Measurements from ENCODE around the gene SNX10. TPM values are rescaled to one million over a fixed set of nuclear protein-coding genes. Genes with fewer than 3 reads are reported as not detected.
A peak's percentile ranks its signal among the peaks of the same experiment; 100 is the strongest.

The SNX10 gene
- total and polyA plus RNA-seq, 2 donors (not counting 1 experiment from before 2014, with no cell fraction given), result under 0.01 to 0.41 TPM

DNA sequence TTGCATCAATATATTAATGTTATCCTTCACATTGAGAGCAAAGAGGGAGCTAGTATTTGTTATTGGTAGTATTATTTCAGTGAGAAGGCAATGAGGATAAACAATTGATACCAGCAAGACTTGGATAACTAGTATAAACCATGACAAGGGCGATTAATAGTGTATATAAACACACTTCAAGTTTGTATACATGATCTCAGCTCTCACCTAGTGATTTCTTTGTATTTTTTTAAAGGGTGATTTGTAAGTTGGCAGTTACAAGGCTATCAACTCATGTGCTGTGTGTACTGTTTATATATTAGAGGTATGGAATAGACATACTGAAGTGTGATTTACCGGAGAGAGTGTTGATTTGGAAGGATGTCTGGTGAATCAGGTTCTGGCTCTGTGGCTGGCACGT, 88.0 kb downstream of the SNX10 start:
- no peaks in the 10 kb centered on the region for H3K79me2 ChIP-seq (ENCODE audit: control insufficient read depth, insufficient read depth, low read length)
- peak in 1 of 2 donors; percentile 14 for DNase-seq (ENCODE audit: low read depth in 2 of 2)
- peaks cover 14% of the 10 kb centered on the region for H3K27me3 ChIP-seq (ENCODE audit: control insufficient read depth, insufficient read depth, low read length)

DNA sequence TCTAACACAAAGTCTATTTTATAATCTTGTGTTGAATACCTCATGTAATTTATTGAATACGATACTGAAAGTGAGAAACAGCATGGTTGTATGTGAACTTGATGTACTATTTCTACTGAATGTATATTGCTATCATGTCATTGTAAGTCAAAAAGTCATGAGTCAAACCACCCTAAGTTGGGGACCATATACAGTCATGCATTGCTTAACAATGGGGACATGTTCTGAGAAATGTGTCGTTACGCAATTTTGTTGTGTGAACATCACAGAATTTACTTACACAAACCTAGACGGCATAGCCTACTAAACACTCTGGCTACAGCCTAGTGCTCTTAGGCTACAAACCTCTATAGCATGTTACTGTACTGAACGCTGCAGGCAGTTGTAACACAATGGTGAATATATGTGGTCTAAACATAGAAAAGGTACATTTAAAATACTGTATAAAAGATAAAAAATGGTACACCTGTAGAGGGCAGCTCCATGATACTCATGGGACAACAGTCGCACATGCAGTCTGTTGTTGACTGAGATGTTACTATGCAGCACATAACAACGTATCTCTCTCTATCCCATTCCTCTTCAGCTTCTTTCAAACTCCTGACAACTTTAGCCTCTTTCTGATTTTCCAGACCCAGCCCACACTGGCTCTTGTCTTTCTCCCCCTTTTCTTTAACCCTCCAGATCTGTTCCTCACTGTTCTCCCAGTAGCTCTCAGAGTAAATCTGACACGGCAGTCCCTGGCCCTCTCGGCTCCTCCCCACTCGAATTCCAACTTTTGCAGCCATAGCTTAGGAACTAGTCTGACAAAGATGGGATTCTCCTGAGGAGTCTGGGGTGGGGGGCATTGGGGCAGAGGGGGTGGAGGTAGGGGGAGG, 90.1 kb downstream of the SNX10 start:
- peaks cover 4% of the 10 kb centered on the region for H3K27me3 ChIP-seq (ENCODE audit: control insufficient read depth, insufficient read depth, low read length)
- no peak overlapping the region for H3K4me3 ChIP-seq (replicated peaks in 1 of 4; ENCODE audit: control extremely low read depth in 1 of 4, insufficient read depth in 1 of 4, low read depth in 3 of 4, low read length in 4 of 4)
- no peaks in the 10 kb centered on the region for H3K79me2 ChIP-seq (ENCODE audit: control insufficient read depth, insufficient read depth, low read length)
- H4K20me1 ChIP-seq (ENCODE audit: control insufficient read depth, extremely low read depth, insufficient read depth, low read length), result no peaks in the 10 kb centered on the region
- no peak for TF ChIP-seq EZH2 (IDR thresholded peaks at IDR 0.05; ENCODE audit: low read length, missing control alignments)
- TF ChIP-seq, protein P1, sequence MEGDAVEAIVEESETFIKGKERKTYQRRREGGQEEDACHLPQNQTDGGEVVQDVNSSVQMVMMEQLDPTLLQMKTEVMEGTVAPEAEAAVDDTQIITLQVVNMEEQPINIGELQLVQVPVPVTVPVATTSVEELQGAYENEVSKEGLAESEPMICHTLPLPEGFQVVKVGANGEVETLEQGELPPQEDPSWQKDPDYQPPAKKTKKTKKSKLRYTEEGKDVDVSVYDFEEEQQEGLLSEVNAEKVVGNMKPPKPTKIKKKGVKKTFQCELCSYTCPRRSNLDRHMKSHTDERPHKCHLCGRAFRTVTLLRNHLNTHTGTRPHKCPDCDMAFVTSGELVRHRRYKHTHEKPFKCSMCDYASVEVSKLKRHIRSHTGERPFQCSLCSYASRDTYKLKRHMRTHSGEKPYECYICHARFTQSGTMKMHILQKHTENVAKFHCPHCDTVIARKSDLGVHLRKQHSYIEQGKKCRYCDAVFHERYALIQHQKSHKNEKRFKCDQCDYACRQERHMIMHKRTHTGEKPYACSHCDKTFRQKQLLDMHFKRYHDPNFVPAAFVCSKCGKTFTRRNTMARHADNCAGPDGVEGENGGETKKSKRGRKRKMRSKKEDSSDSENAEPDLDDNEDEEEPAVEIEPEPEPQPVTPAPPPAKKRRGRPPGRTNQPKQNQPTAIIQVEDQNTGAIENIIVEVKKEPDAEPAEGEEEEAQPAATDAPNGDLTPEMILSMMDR (conservative IDR thresholded peaks at IDR 0.05 in 1 of 2, IDR thresholded peaks at IDR 0.05 in 1 of 2; ENCODE audit: low read depth in 1 of 2, low read length in 2 of 2), result no peak
- H3K9ac ChIP-seq (ENCODE audit: insufficient read depth, low read length), result no peak overlapping the region
- H3K9me3 ChIP-seq (ENCODE audit: control insufficient read depth, insufficient read depth, low read depth, low read length), result no peaks in the 10 kb centered on the region
- H3K4me1 ChIP-seq (ENCODE audit: control insufficient read depth, extremely low read depth, insufficient read depth, low read length), result no peaks in the 10 kb centered on the region
- no peak overlapping the region for H3K27ac ChIP-seq (ENCODE audit: insufficient read depth, low read length)
- no peak overlapping the region for H3K4me2 ChIP-seq (ENCODE audit: extremely low read depth, insufficient read depth, low read length)
- H3K36me3 ChIP-seq (ENCODE audit: control insufficient read depth, insufficient read depth, low read length), result no peaks in the 10 kb centered on the region
- H2AFZ ChIP-seq (ENCODE audit: low read length), result no peak overlapping the region
- no peak for DNase-seq (ENCODE audit: low read depth in 2 of 2)

More for the DNA sequence above, 88.0 kb downstream of the SNX10 start:
- no peak for TF ChIP-seq EZH2 (IDR thresholded peaks at IDR 0.05; ENCODE audit: low read length, missing control alignments)
- TF ChIP-seq, protein P1 (conservative IDR thresholded peaks at IDR 0.05 in 1 of 2, IDR thresholded peaks at IDR 0.05 in 1 of 2; ENCODE audit: low read depth in 1 of 2, low read length in 2 of 2), result no peak
- Histone ChIP-seq H3K9ac (ENCODE audit: insufficient read depth, low read length) (no peak overlapping the region), H2AFZ (ENCODE audit: low read length) (no peak overlapping the region), H3K4me3 (replicated peaks in 1 of 4; ENCODE audit: control extremely low read depth in 1 of 4, insufficient read depth in 1 of 4, low read depth in 3 of 4, low read length in 4 of 4) (no peak overlapping the region), H3K27ac (ENCODE audit: insufficient read depth, low read length) (no peak overlapping the region), H3K36me3 (ENCODE audit: control insufficient read depth, insufficient read depth, low read length) (no peaks in the 10 kb centered on the region), H3K4me1 (ENCODE audit: control insufficient read depth, extremely low read depth, insufficient read depth, low read length) (no peaks in the 10 kb centered on the region), H4K20me1 (ENCODE audit: control insufficient read depth, extremely low read depth, insufficient read depth, low read length) (no peaks in the 10 kb centered on the region), H3K9me3 (ENCODE audit: control insufficient read depth, insufficient read depth, low read depth, low read length) (no peaks in the 10 kb centered on the region), H3K4me2 (ENCODE audit: extremely low read depth, insufficient read depth, low read length) (no peak overlapping the region)

DNA sequence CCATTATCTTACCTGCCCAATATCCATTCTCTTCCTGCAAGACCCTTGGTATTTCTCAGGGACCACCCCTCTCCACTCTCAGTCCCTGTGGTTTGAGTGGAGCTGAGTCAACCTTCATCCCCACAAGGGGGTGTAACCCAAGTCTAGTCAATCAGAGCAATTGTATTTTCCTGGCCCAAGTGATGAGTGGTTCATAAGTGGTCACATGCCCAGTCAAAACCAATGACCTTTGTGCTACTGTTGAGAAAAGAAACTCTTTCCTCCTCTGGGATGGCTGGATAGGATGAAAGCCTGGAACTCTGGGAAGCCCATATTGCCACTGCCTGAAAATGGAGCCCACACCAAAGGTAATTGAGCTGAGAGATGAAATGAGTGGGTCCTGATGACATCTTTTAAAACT, 93.6 kb downstream of the SNX10 start:
- peaks cover 8% of the 10 kb centered on the region for H3K27me3 ChIP-seq (ENCODE audit: control insufficient read depth, insufficient read depth, low read length)
- no peaks in the 10 kb centered on the region for H4K20me1 ChIP-seq (ENCODE audit: control insufficient read depth, extremely low read depth, insufficient read depth, low read length)
- H3K9ac ChIP-seq (ENCODE audit: insufficient read depth, low read length), result no peak overlapping the region
- DNase-seq (ENCODE audit: low read depth in 2 of 2), result no peak
- no peaks in the 10 kb centered on the region for H3K36me3 ChIP-seq (ENCODE audit: control insufficient read depth, insufficient read depth, low read length)
- H3K9me3 ChIP-seq (ENCODE audit: control insufficient read depth, insufficient read depth, low read depth, low read length), result no peaks in the 10 kb centered on the region
- no peak overlapping the region for H2AFZ ChIP-seq (ENCODE audit: low read length)
- no peaks in the 10 kb centered on the region for H3K4me1 ChIP-seq (ENCODE audit: control insufficient read depth, extremely low read depth, insufficient read depth, low read length)
- no peak overlapping the region for H3K4me3 ChIP-seq (replicated peaks in 1 of 4; ENCODE audit: control extremely low read depth in 1 of 4, insufficient read depth in 1 of 4, low read depth in 3 of 4, low read length in 4 of 4)
- H3K27ac ChIP-seq (ENCODE audit: insufficient read depth, low read length), result no peak overlapping the region
- no peaks in the 10 kb centered on the region for H3K79me2 ChIP-seq (ENCODE audit: control insufficient read depth, insufficient read depth, low read length)
- TF ChIP-seq, protein P1 (conservative IDR thresholded peaks at IDR 0.05 in 1 of 2, IDR thresholded peaks at IDR 0.05 in 1 of 2; ENCODE audit: low read depth in 1 of 2, low read length in 2 of 2), result no peak
- no peak for TF ChIP-seq EZH2 (IDR thresholded peaks at IDR 0.05; ENCODE audit: low read length, missing control alignments)
- H3K4me2 ChIP-seq (ENCODE audit: extremely low read depth, insufficient read depth, low read length), result no peak overlapping the region

Data from fibroblast of lung (primary cell).